Measurements from ENCODE around the gene KCNMA1.

- TF ChIP-seq CTCF (IDR thresholded peaks at IDR 0.05), result no peak
- TF ChIP-seq ZFX (IDR thresholded peaks at IDR 0.05; ENCODE audit: borderline replicate concordance), result no peak
Observed at GRCh38 chr10:77584938-77585337, 52.7 kb downstream of the KCNMA1 start.

Measured in 22Rv1 (cell line).